ENCODE measurements around the gene SYNJ2. TPM values are rescaled to one million over a fixed set of nuclear protein-coding genes. Genes with fewer than 3 reads are reported as not detected.

Gene SYNJ2
- total RNA-seq, 2 donors from 2014 or later, result 30.6 to 48.5 TPM

GRCh38 chr6:157959451-157960227, 22.0 kb upstream of the SYNJ2 start:
- no peak for ATAC-seq (ENCODE audit: insufficient number of reproducible peaks, low FRiP score, low read depth)
- Histone ChIP-seq H3K27me3 (replicated peaks; ENCODE audit: insufficient read depth) (no peaks in the 10 kb centered on the region), H3K27ac (no peak overlapping the region), H3K36me3 (no peaks in the 10 kb centered on the region), H3K4me1 (ENCODE audit: control insufficient read depth in 1 of 2, low read depth in 2 of 2) (peaks cover 0 to 17% of the 10 kb centered on the region in 2 donors), H3K9me3 (peaks cover 14% of the 10 kb centered on the region), H3K4me3 (no peak overlapping the region)
- DNase-seq (ENCODE audit: low spot score), result no peak
- no peak for TF ChIP-seq CTCF (IDR thresholded peaks at IDR 0.05)

- H3K4me1 ChIP-seq (ENCODE audit: control insufficient read depth in 1 of 2, low read depth in 2 of 2), result peaks cover 0 to 16% of the 10 kb centered on the region in 2 donors
- ATAC-seq (ENCODE audit: insufficient number of reproducible peaks, low FRiP score, low read depth), result no peak
- DNase-seq (ENCODE audit: low spot score), result no peak
- H3K9me3 ChIP-seq, result peaks cover 14% of the 10 kb centered on the region
- no peak for TF ChIP-seq CTCF (IDR thresholded peaks at IDR 0.05)
- no peaks in the 10 kb centered on the region for H3K27me3 ChIP-seq (replicated peaks; ENCODE audit: insufficient read depth)
- H3K36me3 ChIP-seq, result no peaks in the 10 kb centered on the region
- no peak overlapping the region for H3K27ac ChIP-seq
- H3K4me3 ChIP-seq, result no peak overlapping the region
These were observed 20.4 kb upstream of the SYNJ2 start for GRCh38 chr6:157961153-157961831.

GRCh38 chr6:157961832-157962575, 19.7 kb upstream of the SYNJ2 start:
- ATAC-seq (ENCODE audit: insufficient number of reproducible peaks, low FRiP score, low read depth), result no peak
- no peak overlapping the region for H3K27ac ChIP-seq
- DNase-seq (ENCODE audit: low spot score), result no peak

GRCh38 chr6:157962601-157963302, 18.9 kb upstream of the SYNJ2 start:
- Histone ChIP-seq H3K27ac (peak overlapping the region; percentile 22 to 39), H3K27me3 (replicated peaks; ENCODE audit: insufficient read depth) (no peaks in the 10 kb centered on the region), H3K4me3 (no peak overlapping the region), H3K36me3 (no peaks in the 10 kb centered on the region), H3K4me1 (ENCODE audit: control insufficient read depth in 1 of 2, low read depth in 2 of 2) (peaks cover 0 to 16% of the 10 kb centered on the region in 2 donors), H3K9me3 (peaks cover 14% of the 10 kb centered on the region)
- DNase-seq (ENCODE audit: low spot score) (no peak), ATAC-seq (ENCODE audit: insufficient number of reproducible peaks, low FRiP score, low read depth) (no peak)
- no peak for TF ChIP-seq CTCF (IDR thresholded peaks at IDR 0.05)

More at GRCh38 chr6:157961832-157962575, 19.7 kb upstream of the SYNJ2 start:
- Histone ChIP-seq H3K27me3 (replicated peaks; ENCODE audit: insufficient read depth) (no peaks in the 10 kb centered on the region), H3K4me1 (ENCODE audit: control insufficient read depth in 1 of 2, low read depth in 2 of 2) (peaks cover 0 to 16% of the 10 kb centered on the region in 2 donors), H3K9me3 (peaks cover 14% of the 10 kb centered on the region), H3K36me3 (no peaks in the 10 kb centered on the region), H3K4me3 (no peak overlapping the region)
- TF ChIP-seq CTCF (IDR thresholded peaks at IDR 0.05), result no peak
